Urinary bladder (tissue), 4 donors: ENCODE data around the gene GOLM1. TPM values are rescaled to one million over a fixed set of nuclear protein-coding genes. Genes with fewer than 3 reads are reported as not detected.

ENCODE experiments used
- DNase-seq: peaks from one replicate; pipeline ENCODE4 v3.0.0-alpha.2; 2015; ENCODE audit errors: extremely low spot score
- H3K27ac ChIP-seq: one replicate; pipeline ENCODE4 v1.5.1; 2013; ENCODE audit warnings: low read depth, mild to moderate bottlenecking, moderate library complexity
- H3K36me3 ChIP-seq: one replicate; pipeline ENCODE4 v1.6.1; 2013; ENCODE audit warnings: mild to moderate bottlenecking, moderate library complexity; ENCODE audit not compliant: insufficient read depth
- H3K4me1 ChIP-seq: one replicate; pipeline ENCODE4 v1.6.1; 2013; ENCODE audit warnings: mild to moderate bottlenecking, moderate library complexity; ENCODE audit not compliant: insufficient read depth
- H3K4me3 ChIP-seq: one replicate; pipeline ENCODE4 v1.5.1; 2013; ENCODE audit warnings: low read depth, low read length
- WGBS: extraction: QIAGEN DNeasy Blood & Tissue Kit; methylation state at CpG from one replicate; pipeline ENCODE4 v1.1.7; 2013; 5-methylcytosine and 5-hydroxymethylcytosine counted together
- polyA plus RNA-seq: library from polyadenylated mRNA; stranded (reverse); fragments of 200-250 nt; gene quantifications from one replicate; pipeline ENCODE4 v1.2.3, GENCODE V29; 2013
- small RNA-seq: library from RNA; depleted of rRNA; stranded (forward); fragments of <200 nt; gene quantifications from one replicate; pipeline ENCODE3, GENCODE V24; 2014
- total RNA-seq: library from RNA; depleted of rRNA; stranded (reverse); fragments of >200 nt; gene quantifications from one replicate; pipeline ENCODE4 v1.2.3, GENCODE V29; 2014
- donor health status: healthy with polysubstance abuse.
- donor health status: healthy.

Gene GOLM1
- total and polyA plus RNA-seq, 2 donors = 22.4 to 37.4 TPM

GRCh38 chr9:86021166-86021565 is 78.2 kb downstream of the GOLM1 start:
- Histone ChIP-seq H3K4me3 (no peak overlapping the region), H3K4me1 (no peaks in the 10 kb centered on the region), H3K36me3 (peaks cover 9% of the 10 kb centered on the region), H3K27ac (no peak overlapping the region)
- no peak for DNase-seq
- WGBS = 86% methylated on average over 6 of the region's 6 CpGs

- Histone ChIP-seq H3K4me1 (no peaks in the 10 kb centered on the region), H3K27ac (no peak overlapping the region), H3K36me3 (peaks cover 9% of the 10 kb centered on the region), H3K4me3 (no peak overlapping the region)
- DNase-seq = no peak
- 98% methylated on average over 1 of the region's 1 CpG for WGBS
Observed at GRCh38 chr9:86020731-86021130, 78.6 kb downstream of the GOLM1 start.

DNA sequence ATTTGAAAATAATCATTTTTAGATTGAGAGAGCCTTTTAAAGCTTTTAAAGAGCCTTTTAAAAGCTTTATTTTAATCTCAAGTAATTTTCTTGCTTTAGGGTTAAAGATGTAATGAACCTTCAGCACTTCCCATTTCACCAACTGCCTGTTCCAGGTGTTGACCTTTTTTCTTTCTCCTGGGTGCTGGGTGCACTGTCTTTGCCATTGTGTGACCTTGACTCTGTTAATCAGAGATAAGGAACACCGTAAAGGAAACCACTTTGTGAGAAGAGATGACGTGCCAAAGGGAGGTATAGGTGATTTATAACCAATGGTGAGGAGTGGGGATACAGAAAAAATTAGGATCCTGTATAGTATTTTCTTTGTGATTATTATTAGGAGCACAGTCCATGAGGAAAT is 90.2 kb downstream of the GOLM1 start:
- Histone ChIP-seq H3K36me3 (peaks cover 5% of the 10 kb centered on the region), H3K4me3 (no peak overlapping the region), H3K4me1 (no peaks in the 10 kb centered on the region), H3K27ac (no peak overlapping the region)
- no peak for DNase-seq
- 75% methylated on average over 2 of the region's 2 CpGs for WGBS

DNA sequence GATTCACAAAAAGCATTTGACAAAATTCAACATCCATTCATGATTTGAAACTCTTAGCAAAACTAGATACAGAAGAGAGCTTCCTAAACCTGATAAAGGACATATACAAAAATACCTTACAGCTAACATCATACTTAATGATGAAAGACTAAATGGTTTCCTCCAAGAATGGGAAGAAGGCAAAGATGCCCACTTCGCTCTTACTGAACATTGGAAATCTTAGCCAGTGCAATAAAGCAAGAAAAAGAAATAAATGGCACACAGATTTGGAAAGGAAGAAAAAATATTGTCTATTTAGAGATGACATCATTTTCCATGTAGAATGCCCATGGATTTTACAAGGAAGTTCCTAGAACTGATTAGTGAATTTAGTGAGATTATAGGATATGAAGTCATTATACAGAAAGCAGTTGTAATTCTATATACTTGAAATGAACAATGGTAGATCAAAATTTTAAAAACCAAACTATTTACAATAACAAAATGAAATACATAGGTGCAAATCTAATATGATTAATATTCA is 94.0 kb downstream of the GOLM1 start:
- H3K27ac ChIP-seq = no peak overlapping the region
- no peak overlapping the region for H3K4me3 ChIP-seq
- peaks cover 8% of the 10 kb centered on the region for H3K36me3 ChIP-seq
- DNase-seq = no peak
- WGBS = 97% methylated on average over 1 of the region's 1 CpG
- H3K4me1 ChIP-seq = no peaks in the 10 kb centered on the region

DNA sequence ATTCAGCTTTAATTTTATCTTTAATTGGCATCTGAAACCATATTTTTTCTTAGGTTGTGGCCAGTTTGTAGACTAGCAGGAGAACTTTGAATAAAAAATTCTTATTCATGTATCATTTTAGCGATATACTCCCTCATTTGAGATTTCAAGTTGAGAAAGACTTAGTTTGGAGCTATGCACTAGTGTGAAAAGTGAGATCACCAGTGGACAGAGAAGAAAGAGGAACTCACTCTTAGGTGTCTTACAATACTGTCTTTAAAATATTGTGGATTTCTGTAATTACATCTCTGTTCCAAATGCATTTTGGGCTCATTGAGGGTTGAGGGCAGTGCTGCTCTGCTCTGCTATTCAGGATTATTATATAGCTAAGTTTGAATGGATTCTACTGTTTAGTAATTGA is 103.8 kb downstream of the GOLM1 start:
- H3K36me3 ChIP-seq = peaks cover 5% of the 10 kb centered on the region
- 99% methylated on average over 1 of the region's 1 CpG for WGBS
- no peak overlapping the region for H3K27ac ChIP-seq
- DNase-seq = no peak
- no peaks in the 10 kb centered on the region for H3K4me1 ChIP-seq
- no peak overlapping the region for H3K4me3 ChIP-seq

DNA sequence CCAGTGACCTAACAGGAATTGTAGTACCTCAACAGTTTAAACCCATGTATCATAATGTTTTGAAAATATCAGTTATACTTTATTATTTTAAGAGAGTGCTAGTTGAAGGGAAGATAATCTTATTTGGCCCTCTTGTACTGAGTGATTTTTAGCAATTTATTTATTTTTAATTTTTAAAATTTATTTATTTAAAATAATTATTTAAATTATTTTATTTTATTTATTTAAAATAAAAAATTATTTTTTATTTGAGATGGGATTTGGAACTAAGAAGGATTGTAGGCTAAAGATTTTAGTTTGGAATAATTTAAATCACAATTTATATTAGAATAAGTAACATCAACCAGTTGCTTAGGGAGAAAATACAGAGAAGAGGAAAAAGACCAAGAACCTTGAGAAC is 104.3 kb downstream of the GOLM1 start:
- DNase-seq = no peak
- Histone ChIP-seq H3K27ac (no peak overlapping the region), H3K4me3 (no peak overlapping the region), H3K36me3 (peaks cover 5% of the 10 kb centered on the region), H3K4me1 (no peaks in the 10 kb centered on the region)

DNA sequence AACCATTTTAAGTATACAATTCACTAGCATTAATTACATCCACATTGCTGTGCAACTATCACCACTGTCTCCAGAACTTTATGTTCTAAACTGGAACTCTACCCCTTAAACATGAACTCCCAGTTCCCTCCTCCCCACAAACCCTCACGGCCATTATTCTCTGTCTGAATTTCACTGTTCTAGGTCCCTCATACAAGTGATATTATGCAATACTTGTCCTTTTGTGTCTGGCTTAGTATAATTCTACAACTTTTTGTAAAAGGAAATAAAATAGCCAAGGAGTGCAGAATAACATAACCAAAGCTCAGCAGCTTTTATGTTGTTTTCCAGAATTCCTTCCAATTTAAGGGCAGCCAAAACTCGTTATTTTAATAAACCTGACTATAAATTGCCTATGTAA is 105.2 kb downstream of the GOLM1 start:
- no peak for DNase-seq
- no peaks in the 10 kb centered on the region for H3K4me1 ChIP-seq
- H3K36me3 ChIP-seq = peaks cover 5% of the 10 kb centered on the region
- no peak overlapping the region for H3K27ac ChIP-seq
- no peak overlapping the region for H3K4me3 ChIP-seq
- 87% methylated on average over 2 of the region's 2 CpGs for WGBS

- no peak for DNase-seq
- Histone ChIP-seq H3K4me3 (no peak overlapping the region), H3K4me1 (no peaks in the 10 kb centered on the region), H3K27ac (no peak overlapping the region), H3K36me3 (peaks cover 6% of the 10 kb centered on the region)
- 74% methylated on average over 3 of the region's 3 CpGs for WGBS
Observed at GRCh38 chr9:85987236-85987635, 112.1 kb downstream of the GOLM1 start.

DNA sequence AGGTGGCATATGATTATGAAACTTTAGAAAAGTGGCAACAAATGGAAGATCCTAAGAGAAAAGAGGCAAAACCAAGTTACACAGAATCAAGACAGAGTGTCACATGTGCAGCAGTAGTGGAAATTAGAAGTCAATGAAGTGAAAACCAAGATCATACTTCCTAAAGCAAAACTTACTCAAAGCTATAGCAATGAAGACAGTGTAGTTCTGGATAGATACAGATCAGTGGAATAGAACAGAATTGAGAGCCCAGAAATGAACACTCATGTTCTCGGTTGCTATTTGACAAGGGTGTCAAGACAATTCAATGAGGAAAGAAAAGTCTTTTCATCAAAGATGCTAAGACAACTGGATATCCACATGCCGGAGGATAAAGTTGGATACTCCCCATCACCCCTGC is 114.9 kb downstream of the GOLM1 start:
- WGBS = over 99% methylated on average over 2 of the region's 2 CpGs
- DNase-seq = no peak
- Histone ChIP-seq H3K36me3 (peaks cover 6% of the 10 kb centered on the region), H3K27ac (no peak overlapping the region), H3K4me1 (no peaks in the 10 kb centered on the region), H3K4me3 (no peak overlapping the region)

DNA sequence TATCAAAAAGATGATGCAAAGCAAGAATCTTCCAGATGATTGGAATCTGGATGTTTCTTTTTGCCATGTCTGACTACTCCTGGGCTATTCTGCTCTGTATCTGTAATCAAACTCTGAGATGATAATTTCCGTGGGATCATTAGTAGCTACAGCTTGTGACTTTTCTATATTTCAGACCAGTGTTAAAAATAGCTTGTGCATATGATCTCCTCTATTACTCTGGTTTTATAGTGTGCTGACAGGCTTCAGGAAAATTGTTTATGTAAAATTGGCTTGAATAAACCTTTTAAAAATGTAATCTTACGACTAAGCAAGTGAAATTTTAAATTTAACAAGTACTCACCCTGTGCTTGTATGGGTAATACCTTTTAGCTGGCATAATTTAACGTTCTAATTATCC is 118.0 kb downstream of the GOLM1 start:
- H3K36me3 ChIP-seq = peaks cover 3% of the 10 kb centered on the region

DNA sequence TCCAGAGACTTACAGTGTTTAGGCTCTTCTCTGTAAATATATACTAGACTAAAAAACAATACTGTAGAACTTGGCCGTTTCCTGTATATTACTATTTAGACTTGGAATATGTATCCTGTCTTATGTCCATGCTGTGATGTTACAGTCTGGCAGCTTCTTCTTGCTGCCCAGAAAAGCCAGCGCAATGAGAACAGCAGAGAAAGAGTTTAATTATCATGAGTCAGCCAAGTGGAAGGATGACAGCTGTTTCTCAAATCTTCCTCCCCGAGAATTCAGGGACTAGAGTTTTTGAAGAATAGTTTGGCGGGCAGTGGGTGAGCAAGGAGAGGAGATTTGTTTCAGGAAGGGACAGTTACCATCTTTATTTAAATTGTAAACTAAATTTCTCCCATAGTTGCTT is 120.9 kb downstream of the GOLM1 start:
- H3K4me1 ChIP-seq = no peaks in the 10 kb centered on the region
- H3K4me3 ChIP-seq = no peak overlapping the region
- H3K36me3 ChIP-seq = no peaks in the 10 kb centered on the region
- 62% methylated on average over 4 of the region's 4 CpGs for WGBS
- no peak for DNase-seq
- no peak overlapping the region for H3K27ac ChIP-seq

More for the DNA sequence above, 118.0 kb downstream of the GOLM1 start:
- H3K27ac ChIP-seq = no peak overlapping the region
- DNase-seq = no peak
- 39% methylated on average over 3 of the region's 3 CpGs for WGBS
- no peaks in the 10 kb centered on the region for H3K4me1 ChIP-seq
- no peak overlapping the region for H3K4me3 ChIP-seq

Small RNA genes lying within 50 kb of the gene (small RNA-seq; reads per million reads assigned to genes)
- not detected for gene AL161447.1

Other genes with a start within 250 kb of the GOLM1 start
- gene NAA35, start 158.4 kb downstream of the GOLM1 start, total RNA-seq = 43.8 TPM
- gene NAA35, start 158.4 kb downstream of the GOLM1 start, polyA plus RNA-seq = 11.2 TPM
- gene C9orf153, start 160.1 kb upstream of the GOLM1 start, total RNA-seq = 3.0 TPM
- gene C9orf153, start 160.1 kb upstream of the GOLM1 start, polyA plus RNA-seq = not detected
- 54.5 TPM for gene ISCA1, start 183.0 kb upstream of the GOLM1 start, total RNA-seq
- 40.9 TPM for gene ISCA1, start 183.0 kb upstream of the GOLM1 start, polyA plus RNA-seq